ENCODE data around the gene CNTNAP2.

DNA sequence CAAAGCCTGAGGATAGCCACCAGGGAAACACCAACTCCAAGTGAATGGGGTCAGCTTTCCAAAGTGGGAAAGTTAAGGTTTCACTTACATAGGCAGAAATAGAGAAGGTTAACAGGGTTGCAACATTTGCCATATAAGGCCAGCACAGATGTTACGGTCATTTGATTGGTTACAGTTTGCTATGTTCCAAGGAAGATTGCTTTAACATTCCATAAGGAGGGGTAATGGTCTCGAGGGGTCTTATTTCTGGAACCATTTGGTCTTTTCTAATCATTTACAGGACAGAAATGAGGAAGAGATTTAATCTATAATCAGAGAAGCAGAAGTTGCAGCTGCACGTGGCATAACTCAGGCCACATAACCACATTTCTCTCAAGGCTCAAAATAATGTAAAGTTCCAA, 1794.6 kb downstream of the CNTNAP2 start:
- TF ChIP-seq, protein P1, sequence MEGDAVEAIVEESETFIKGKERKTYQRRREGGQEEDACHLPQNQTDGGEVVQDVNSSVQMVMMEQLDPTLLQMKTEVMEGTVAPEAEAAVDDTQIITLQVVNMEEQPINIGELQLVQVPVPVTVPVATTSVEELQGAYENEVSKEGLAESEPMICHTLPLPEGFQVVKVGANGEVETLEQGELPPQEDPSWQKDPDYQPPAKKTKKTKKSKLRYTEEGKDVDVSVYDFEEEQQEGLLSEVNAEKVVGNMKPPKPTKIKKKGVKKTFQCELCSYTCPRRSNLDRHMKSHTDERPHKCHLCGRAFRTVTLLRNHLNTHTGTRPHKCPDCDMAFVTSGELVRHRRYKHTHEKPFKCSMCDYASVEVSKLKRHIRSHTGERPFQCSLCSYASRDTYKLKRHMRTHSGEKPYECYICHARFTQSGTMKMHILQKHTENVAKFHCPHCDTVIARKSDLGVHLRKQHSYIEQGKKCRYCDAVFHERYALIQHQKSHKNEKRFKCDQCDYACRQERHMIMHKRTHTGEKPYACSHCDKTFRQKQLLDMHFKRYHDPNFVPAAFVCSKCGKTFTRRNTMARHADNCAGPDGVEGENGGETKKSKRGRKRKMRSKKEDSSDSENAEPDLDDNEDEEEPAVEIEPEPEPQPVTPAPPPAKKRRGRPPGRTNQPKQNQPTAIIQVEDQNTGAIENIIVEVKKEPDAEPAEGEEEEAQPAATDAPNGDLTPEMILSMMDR (IDR thresholded peaks at IDR 0.05): no peak
- TF ChIP-seq POLR2A (IDR thresholded peaks at IDR 0.05): no peak
